ENCODE results near the gene ZNF862.
A peak's percentile ranks its signal among the peaks of the same experiment; 100 is the strongest.
"Not testable (repeated sequence)": the region's sequence is repeated elsewhere in the genome, so short reads cannot be mapped to it uniquely, and the experiment has no call there.

The ZNF862 gene

GRCh38 chr7:149826344-149827088 lies 11.7 kb upstream of the ZNF862 start:
- Mint-ChIP-seq H3K4me3 (no peak overlapping the region), H3K4me1 (ENCODE audit: low read depth) (peaks cover 9% of the 10 kb centered on the region), H3K27me3 (no peaks in the 10 kb centered on the region), H3K36me3 (ENCODE audit: low read depth) (no peaks in the 10 kb centered on the region), H3K27ac (no peak overlapping the region), H3K9me3 (no peaks in the 10 kb centered on the region)

GRCh38 chr7:149827089-149827981 lies 10.8 kb upstream of the ZNF862 start:
- peaks cover 9% of the 10 kb centered on the region for H3K4me1 Mint-ChIP-seq (ENCODE audit: low read depth)
- no peaks in the 10 kb centered on the region for H3K9me3 Mint-ChIP-seq
- H3K27me3 Mint-ChIP-seq, result no peaks in the 10 kb centered on the region
- H3K36me3 Mint-ChIP-seq (ENCODE audit: low read depth), result no peaks in the 10 kb centered on the region
- no peak overlapping the region for H3K27ac Mint-ChIP-seq
- H3K4me3 Mint-ChIP-seq, result no peak overlapping the region

GRCh38 chr7:149828357-149829309 lies 9.5 kb upstream of the ZNF862 start:
- peaks cover 9% of the 10 kb centered on the region for H3K4me1 Mint-ChIP-seq (ENCODE audit: low read depth)
- no peaks in the 10 kb centered on the region for H3K9me3 Mint-ChIP-seq
- no peaks in the 10 kb centered on the region for H3K27me3 Mint-ChIP-seq
- H3K4me3 Mint-ChIP-seq, result no peak overlapping the region
- H3K36me3 Mint-ChIP-seq (ENCODE audit: low read depth), result no peaks in the 10 kb centered on the region
- H3K27ac Mint-ChIP-seq, result no peak overlapping the region

DNA sequence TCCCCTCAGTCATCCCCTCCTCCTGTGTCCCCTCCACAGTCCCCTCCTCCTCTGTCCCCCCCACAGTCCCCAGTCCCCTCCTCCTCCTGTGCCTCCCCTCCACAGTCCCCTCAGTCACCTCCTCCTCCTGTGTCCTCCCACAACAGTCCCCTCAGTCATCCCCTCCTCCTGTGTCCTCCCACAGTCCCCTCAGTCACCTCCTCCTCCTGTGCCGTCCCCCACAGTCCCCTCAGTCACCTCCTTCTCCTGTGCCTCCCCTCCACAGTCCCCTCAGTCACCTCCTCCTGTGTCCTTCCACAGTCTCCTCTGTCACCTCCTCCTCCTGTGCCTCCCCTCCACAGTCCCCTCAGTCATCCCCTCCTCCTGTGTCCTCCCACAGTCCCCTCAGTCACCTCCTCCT lies 7.6 kb upstream of the ZNF862 start:
- H3K9me3 Mint-ChIP-seq, H3K27me3 Mint-ChIP-seq: not testable (repeated sequence)

GRCh38 chr7:149830997-149831740 lies 7.0 kb upstream of the ZNF862 start:
- Mint-ChIP-seq H3K9me3 (no peaks in the 10 kb centered on the region), H3K27ac (no peak overlapping the region), H3K27me3 (no peaks in the 10 kb centered on the region), H3K4me1 (ENCODE audit: low read depth) (peaks cover 9% of the 10 kb centered on the region), H3K36me3 (ENCODE audit: low read depth) (no peaks in the 10 kb centered on the region), H3K4me3 (no peak overlapping the region)

More for the DNA sequence above, 7.6 kb upstream of the ZNF862 start:
- not testable (repeated sequence) for H3K4me1 Mint-ChIP-seq (ENCODE audit: low read depth); H3K27ac Mint-ChIP-seq; H3K36me3 Mint-ChIP-seq (ENCODE audit: low read depth); H3K4me3 Mint-ChIP-seq

- peaks cover 9% of the 10 kb centered on the region for H3K4me1 Mint-ChIP-seq (ENCODE audit: low read depth)
- no peaks in the 10 kb centered on the region for H3K36me3 Mint-ChIP-seq (ENCODE audit: low read depth)
- H3K27ac Mint-ChIP-seq, result no peak overlapping the region
- H3K27me3 Mint-ChIP-seq, result no peaks in the 10 kb centered on the region
- H3K9me3 Mint-ChIP-seq, result no peaks in the 10 kb centered on the region
- H3K4me3 Mint-ChIP-seq, result no peak overlapping the region
Measured at GRCh38 chr7:149831741-149832219, 6.4 kb upstream of the ZNF862 start.

DNA sequence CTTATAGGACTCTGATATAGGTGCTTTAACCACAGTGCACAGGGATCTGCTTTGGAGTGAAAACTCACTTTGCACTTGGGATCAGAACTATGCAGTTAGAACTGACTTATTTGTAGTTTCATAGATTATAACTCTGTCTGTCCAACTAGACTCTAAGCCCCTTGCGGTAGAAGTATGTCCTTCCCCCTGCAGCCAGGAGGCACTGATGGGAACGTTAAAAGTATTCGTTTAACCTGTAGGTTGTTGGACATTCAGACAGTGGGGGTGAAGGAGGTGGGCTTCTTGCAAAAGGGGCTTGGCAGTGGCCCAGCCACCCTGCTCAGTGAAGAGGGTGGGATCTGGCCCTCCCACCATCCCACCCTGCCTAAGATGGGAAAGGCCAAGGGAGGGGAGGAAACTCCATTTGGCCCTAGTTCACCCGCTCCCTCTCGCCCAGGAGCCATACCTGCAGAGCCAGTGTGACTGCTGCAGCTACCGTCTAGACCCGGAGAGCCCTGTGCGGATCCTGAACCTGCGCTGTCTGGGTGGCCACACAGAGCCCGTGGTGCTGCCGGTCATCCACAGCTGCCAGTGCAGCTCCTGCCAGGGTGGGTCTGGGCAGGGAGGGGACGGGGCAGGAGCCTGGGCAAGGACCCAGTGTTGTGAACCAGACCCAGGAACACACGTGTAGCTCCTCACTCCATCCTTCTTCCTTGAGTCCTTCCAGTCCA lies 5.7 kb upstream of the ZNF862 start:
- no peak overlapping the region for H3K27ac Mint-ChIP-seq

DNA sequence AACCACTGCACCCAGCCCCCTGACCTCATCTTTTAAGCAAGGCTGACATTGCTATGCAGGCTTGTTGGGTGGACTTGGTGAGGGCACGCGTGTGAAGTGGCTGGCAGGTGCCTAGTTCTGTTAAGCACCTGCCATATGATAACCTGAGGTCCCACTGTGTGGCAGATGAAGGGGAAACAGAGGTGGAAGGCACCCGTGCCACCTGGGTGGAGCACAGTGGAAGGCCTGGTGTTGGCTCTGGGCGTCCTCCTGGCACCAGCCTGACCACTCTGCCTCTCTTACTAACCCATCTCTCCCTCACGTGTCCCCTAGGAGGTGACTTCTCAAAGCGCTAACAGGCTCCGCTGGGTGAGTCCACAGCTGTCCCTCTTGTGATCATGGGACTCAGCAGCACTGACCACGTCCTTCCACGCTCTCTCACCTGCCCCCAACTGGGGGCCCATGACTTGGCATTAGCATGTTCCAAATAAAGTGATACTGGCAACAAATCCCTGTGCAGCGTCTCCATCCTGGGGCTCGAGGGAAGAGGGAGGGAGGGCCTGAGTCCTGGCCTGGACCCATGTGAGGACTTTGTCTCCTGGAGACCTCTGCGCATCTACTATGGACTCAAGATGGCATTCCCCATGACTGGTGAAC lies 4.6 kb upstream of the ZNF862 start:
- Mint-ChIP-seq H3K9me3 (no peaks in the 10 kb centered on the region), H3K4me1 (ENCODE audit: low read depth) (peaks cover 7% of the 10 kb centered on the region), H3K27me3 (no peaks in the 10 kb centered on the region), H3K27ac (no peak overlapping the region), H3K4me3 (no peak overlapping the region), H3K36me3 (ENCODE audit: low read depth) (no peaks in the 10 kb centered on the region)

More for the DNA sequence above, 5.7 kb upstream of the ZNF862 start:
- H3K27me3 Mint-ChIP-seq, result no peaks in the 10 kb centered on the region
- H3K4me3 Mint-ChIP-seq, result no peak overlapping the region
- no peaks in the 10 kb centered on the region for H3K36me3 Mint-ChIP-seq (ENCODE audit: low read depth)
- no peaks in the 10 kb centered on the region for H3K9me3 Mint-ChIP-seq
- H3K4me1 Mint-ChIP-seq (ENCODE audit: low read depth), result peaks cover 5% of the 10 kb centered on the region

GRCh38 chr7:149834601-149835000 lies 3.6 kb upstream of the ZNF862 start:
- no peak overlapping the region for H3K4me3 Mint-ChIP-seq

DNA sequence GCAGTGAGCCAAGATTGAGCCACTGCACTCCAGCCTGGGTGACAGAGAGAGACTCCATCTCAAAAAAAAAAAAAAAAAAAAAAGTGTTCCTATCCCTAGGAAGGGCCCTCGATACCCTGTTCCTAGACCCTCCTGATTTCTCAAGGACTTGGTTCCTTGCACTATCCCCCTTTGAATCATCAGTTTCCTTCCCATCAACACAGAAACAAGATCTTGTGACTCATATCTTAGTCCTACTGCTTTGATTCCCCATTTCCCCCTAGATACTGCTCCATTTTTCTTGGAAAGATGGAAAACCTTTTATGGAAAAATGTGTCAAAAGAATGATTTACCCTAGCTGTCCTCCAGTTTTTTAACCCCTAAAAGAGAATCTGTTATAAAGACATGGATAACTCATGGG lies 1.7 kb upstream of the ZNF862 start:
- Mint-ChIP-seq H3K27me3 (no peaks in the 10 kb centered on the region), H3K27ac (no peak overlapping the region), H3K4me1 (ENCODE audit: low read depth) (peaks cover 26% of the 10 kb centered on the region), H3K4me3 (no peak overlapping the region), H3K9me3 (no peaks in the 10 kb centered on the region), H3K36me3 (ENCODE audit: low read depth) (no peaks in the 10 kb centered on the region)

More at GRCh38 chr7:149834601-149835000, 3.6 kb upstream of the ZNF862 start:
- Mint-ChIP-seq H3K36me3 (ENCODE audit: low read depth) (no peaks in the 10 kb centered on the region), H3K4me1 (ENCODE audit: low read depth) (peaks cover 15% of the 10 kb centered on the region), H3K27ac (no peak overlapping the region), H3K9me3 (no peaks in the 10 kb centered on the region), H3K27me3 (no peaks in the 10 kb centered on the region)

GRCh38 chr7:149837564-149838223 lies 481 bp upstream of the ZNF862 start:
- no peaks in the 10 kb centered on the region for H3K9me3 Mint-ChIP-seq
- peaks cover 26% of the 10 kb centered on the region for H3K4me1 Mint-ChIP-seq (ENCODE audit: low read depth)
- no peaks in the 10 kb centered on the region for H3K36me3 Mint-ChIP-seq (ENCODE audit: low read depth)
- H3K27me3 Mint-ChIP-seq, result no peaks in the 10 kb centered on the region
- H3K4me3 Mint-ChIP-seq, result peak overlapping the region; percentile 84
- H3K27ac Mint-ChIP-seq, result peak overlapping the region; percentile 43

DNA sequence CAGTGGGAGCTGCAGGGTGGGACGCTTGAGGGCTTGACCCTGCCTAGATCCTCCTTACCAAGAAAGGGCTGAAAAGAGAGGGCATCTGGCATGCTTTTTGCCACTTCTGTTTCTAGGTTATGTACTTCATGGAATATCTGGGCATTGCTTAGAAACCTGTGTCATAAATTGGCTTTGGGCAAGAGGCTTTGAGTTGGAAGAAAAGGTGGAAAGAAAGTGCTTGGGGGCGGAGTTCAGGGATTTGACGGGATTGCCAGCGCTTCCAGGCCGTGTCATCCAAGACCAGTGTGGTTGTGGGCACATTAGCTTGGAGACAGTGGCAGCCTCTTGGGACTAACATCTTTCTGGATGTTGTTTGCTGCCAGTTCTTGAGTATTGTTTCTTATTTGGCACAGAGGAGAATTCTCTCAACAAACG lies 825 bp downstream of the ZNF862 start:
- H3K27ac Mint-ChIP-seq, result peak overlapping the region; percentile 59
- no peaks in the 10 kb centered on the region for H3K9me3 Mint-ChIP-seq
- H3K27me3 Mint-ChIP-seq, result no peaks in the 10 kb centered on the region
- H3K4me1 Mint-ChIP-seq (ENCODE audit: low read depth), result peaks cover 30% of the 10 kb centered on the region
- H3K36me3 Mint-ChIP-seq (ENCODE audit: low read depth), result no peaks in the 10 kb centered on the region
- peak overlapping the region; percentile 84 for H3K4me3 Mint-ChIP-seq

DNA sequence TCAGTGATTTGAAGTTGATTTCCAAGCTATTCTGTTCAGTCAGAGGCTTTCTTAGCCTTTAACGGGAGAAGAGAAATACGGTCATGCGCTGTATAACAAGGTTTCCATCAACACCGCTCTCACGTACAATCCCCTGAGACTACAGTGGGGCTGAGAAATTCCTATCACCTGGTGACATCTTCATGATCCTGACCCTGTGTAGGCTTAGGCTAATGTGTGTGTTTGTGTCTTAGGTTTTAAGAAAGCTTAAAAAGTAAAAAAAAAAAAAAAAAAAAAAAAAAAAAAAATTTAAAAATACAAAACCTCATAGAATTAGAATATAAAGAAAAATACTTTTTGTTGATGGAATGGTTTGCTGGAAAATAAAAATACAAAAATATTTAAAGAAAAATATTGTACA lies 1.8 kb downstream of the ZNF862 start:
- Mint-ChIP-seq H3K9me3 (no peaks in the 10 kb centered on the region), H3K4me1 (ENCODE audit: low read depth) (peaks cover 30% of the 10 kb centered on the region), H3K27me3 (no peaks in the 10 kb centered on the region), H3K4me3 (peak overlapping the region; percentile 84), H3K27ac (no peak overlapping the region), H3K36me3 (ENCODE audit: low read depth) (no peaks in the 10 kb centered on the region)
